ENCODE results near the gene GABRP. TPM values are rescaled to one million over a fixed set of nuclear protein-coding genes. Genes with fewer than 3 reads are reported as not detected.

The GABRP gene
- polyA plus RNA-seq, 1 of the 3 experiments (the other 2 are of a cell fraction), result 0.03 TPM

GRCh38 chr5:170821257-170821800 is 37.8 kb downstream of the GABRP start:
- H3K4me2 ChIP-seq, result no peak overlapping the region
- POLR2A ChIA-PET, result no interaction called here
- H3K27me3 ChIP-seq (ENCODE audit: insufficient read depth), result no peaks in the 10 kb centered on the region
- no peak overlapping the region for H3K9ac ChIP-seq
- H2AFZ ChIP-seq (ENCODE audit: low read depth), result no peak overlapping the region
- H3F3A ChIP-seq (replicated peaks; ENCODE audit: insufficient read depth), result no peaks in the 10 kb centered on the region
- H3K27ac ChIP-seq (ENCODE audit: low read depth in 2 of 2, low read length in 1 of 2), result no peak overlapping the region
- no peak overlapping the region for H3K4me3 ChIP-seq (ENCODE audit: low read depth in 2 of 2, low read length in 1 of 2)
- 79% methylated on average over 4 of the region's 4 CpGs for WGBS (ENCODE audit: low lambda C conversion rate)
- H3K9me3 ChIP-seq, result no peaks in the 10 kb centered on the region
- CTCF ChIA-PET, result interaction anchor here (1.7 kb wide), 1 partner anchor 30 kb away, joined by 5 read pairs; no protein-coding TSS in a partner anchor
- H4K20me1 ChIP-seq (ENCODE audit: insufficient read depth), result no peaks in the 10 kb centered on the region
- TF ChIP-seq REST (IDR thresholded peaks at IDR 0.05; ENCODE audit: low read depth, low read length) (no peak), YY1 (IDR thresholded peaks at IDR 0.05; ENCODE audit: low read depth) (no peak), SMC3 (IDR thresholded peaks at IDR 0.05; ENCODE audit: low read depth, low read length) (no peak), CTCF (IDR thresholded peaks at IDR 0.05) (no peak), MAX (IDR thresholded peaks at IDR 0.05; ENCODE audit: low read depth) (no peak), TCF12 (IDR thresholded peaks at IDR 0.05) (no peak), FOXM1 (IDR thresholded peaks at IDR 0.05; ENCODE audit: low read depth) (no peak), TAF1 (IDR thresholded peaks at IDR 0.05; ENCODE audit: borderline replicate concordance, low read depth, low read length) (no peak), PBX3 (IDR thresholded peaks at IDR 0.05) (no peak), GATA2 (CRISPR knock-in tag; IDR thresholded peaks at IDR 0.05) (no peak), MXI1 (IDR thresholded peaks at IDR 0.05; ENCODE audit: low read depth, low read length) (no peak)
- H3K4me1 ChIP-seq (ENCODE audit: control insufficient read depth in 1 of 2, insufficient read depth in 2 of 2, low read depth in 1 of 2, low read length in 1 of 2), result no peaks in the 10 kb centered on the region
- H3K79me2 ChIP-seq (ENCODE audit: insufficient read depth), result no peaks in the 10 kb centered on the region
- no peak for DNase-seq
- H3K36me3 ChIP-seq (replicated peaks in 1 of 2; ENCODE audit: control insufficient read depth in 1 of 2, insufficient read depth in 2 of 2, low read length in 1 of 2), result no peaks in the 10 kb centered on the region
- H3K9me2 ChIP-seq, result no peaks in the 10 kb centered on the region

All from SK-N-SH (cell line).